Stomach (tissue), 9 donors: ENCODE results near the gene CERS3. TPM values are rescaled to one million over a fixed set of nuclear protein-coding genes. Genes with fewer than 3 reads are reported as not detected.

Source experiments
- DNase-seq, 2 donors: peaks; one replicate each; pipeline versions ENCODE4 v3.0.0 to v3.0.0-alpha.2; 2013 to 2019
- H3K27ac ChIP-seq, 5 donors: fragments of 200-600 bp in 4 of 5; sonication (generic) in 4 of 5; one replicate each; pipeline ENCODE4 v1.5.1; 2013 to 2019; ENCODE audit warnings: mild to moderate bottlenecking in 1 of 5, moderate library complexity in 1 of 5
- H3K27me3 ChIP-seq, 3 donors: fragments of 200-600 bp; sonication (generic); one replicate each; pipeline ENCODE4 v1.5.1; 2017 to 2019; ENCODE audit warnings: mixed run types in 1 of 3
- H3K36me3 ChIP-seq, 4 donors: fragments of 200-600 bp; sonication (generic); 1 replicate in 3 of 4; 2 replicates in 1 of 4; pipeline ENCODE4 v1.5.1; 2016 to 2019
- H3K4me1 ChIP-seq, 4 donors: fragments of 200-600 bp; sonication (generic); one replicate each; pipeline ENCODE4 v1.5.1; 2016 to 2019
- H3K4me3 ChIP-seq, 4 donors: fragments of 200-600 bp; sonication (generic) in 3 of 4; one replicate each; pipeline ENCODE4 v1.5.1; 2016 to 2019; ENCODE audit warnings: mild to moderate bottlenecking in 1 of 4
- H3K9me3 ChIP-seq, 4 donors: fragments of 200-600 bp; sonication (generic); one replicate each; pipeline ENCODE4 v1.5.1; 2016 to 2019
- CTCF ChIP-seq, 7 experiments: fragments of 450-650 bp in 4 of 7; fragments of 200-600 bp in 3 of 7; sonication (generic) in 3 of 7; IDR thresholded peaks; one replicate each; pipeline ENCODE4 v1.5.1; 2016 to 2019; ENCODE audit warnings: antibody characterized with exemption in 7 of 7, control low read depth in 2 of 7, mild to moderate bottlenecking in 1 of 7
- EP300 ChIP-seq: sonication (generic); formaldehyde crosslinking; IDR thresholded peaks from one replicate; pipeline ENCODE4 v1.6.1; 2017; ENCODE audit warnings: antibody characterized with exemption
- POLR2A ChIP-seq, 4 donors: fragments of 450-650 bp; IDR thresholded peaks; one replicate each; pipeline ENCODE4 v1.6.1; 2016; ENCODE audit warnings: antibody characterized with exemption in 4 of 4, control low read depth in 2 of 4, mild to moderate bottlenecking in 1 of 4, moderate library complexity in 1 of 4
- POLR2AphosphoS5 ChIP-seq, 3 donors: sonication (generic); formaldehyde crosslinking; IDR thresholded peaks; one replicate each; pipeline ENCODE4 v1.6.1; 2016; ENCODE audit warnings: antibody characterized with exemption in 3 of 3
- WGBS, 5 donors: extraction: QIAGEN DNeasy Blood & Tissue Kit in 3 of 5; methylation state at CpG; one replicate each; pipeline versions ENCODE4 v1.1.5 to v1.1.7; 2013 to 2018; 5-methylcytosine and 5-hydroxymethylcytosine counted together
- intact Hi-C: fragments of 100-400 bp; cut with DNase I; formaldehyde crosslinking; loops from one replicate; pipeline ENCODE4 v1.15.1; 2023; ENCODE audit warnings: low total_unique reads
- polyA plus RNA-seq, 3 donors: library from polyadenylated mRNA; stranded (reverse); fragments of 200-250 nt; gene quantifications; one replicate each; pipeline ENCODE4 v1.2.3, GENCODE V29; 2013
- total RNA-seq, 5 donors: library from RNA; depleted of rRNA; stranded (reverse); fragments of >200 nt; gene quantifications; one replicate each; pipeline versions ENCODE4 v1.1.0 to v1.2.3, GENCODE V29; 2014 to 2016
- donor health status: healthy with polysubstance abuse.
- donor health status: Bipolar disorder and iron deficiency.
- donor health status: healthy.

CERS3 gene
- total and polyA plus RNA-seq, 8 donors = 0.18 to 27.8 TPM; not detected in 6

- peaks cover 0 to 18% (median 2%) of the 10 kb centered on the region in 4 donors for H3K36me3 ChIP-seq
- no peak for TF ChIP-seq POLR2AphosphoS5 (IDR thresholded peaks at IDR 0.05)
- TF ChIP-seq CTCF (IDR thresholded peaks at IDR 0.05) = no peak
- no peak for TF ChIP-seq POLR2A (IDR thresholded peaks at IDR 0.05)
- TF ChIP-seq EP300 = no peak
- 87 to 93% (median 87%) methylated on average over 3 of the region's 3 CpGs for WGBS, 5 donors
Observed at GRCh38 chr15:100385300-100386050, 143.3 kb downstream of the CERS3 start.

GRCh38 chr15:100384108-100384410 is 144.7 kb downstream of the CERS3 start:
- DNase-seq = no peak
- TF ChIP-seq EP300 (no peak), POLR2AphosphoS5 (IDR thresholded peaks at IDR 0.05) (no peak), POLR2A (IDR thresholded peaks at IDR 0.05) (no peak), CTCF (IDR thresholded peaks at IDR 0.05) (no peak)
- Histone ChIP-seq H3K27me3 (no peaks in the 10 kb centered on the region), H3K27ac (no peak overlapping the region), H3K4me1 (no peaks in the 10 kb centered on the region), H3K36me3 (peaks cover 0 to 18% (median 2%) of the 10 kb centered on the region in 4 donors), H3K9me3 (peaks cover 4 to 54% (median 31%) of the 10 kb centered on the region in 4 donors), H3K4me3 (no peak overlapping the region)
- 72 to 80% (median 76%) methylated on average over 7 to 10 of the region's 10 CpGs for WGBS, 5 donors
- intact Hi-C loops = no loop called here

More at GRCh38 chr15:100385300-100386050, 143.3 kb downstream of the CERS3 start:
- no peaks in the 10 kb centered on the region for H3K27me3 ChIP-seq
- H3K27ac ChIP-seq = no peak overlapping the region
- DNase-seq = no peak
- peaks cover 4 to 41% (median 29%) of the 10 kb centered on the region in 4 donors for H3K9me3 ChIP-seq
- no peaks in the 10 kb centered on the region for H3K4me1 ChIP-seq
- no peak overlapping the region for H3K4me3 ChIP-seq
- intact Hi-C loops = no loop called here

GRCh38 chr15:100383302-100384107 is 145.2 kb downstream of the CERS3 start:
- no peaks in the 10 kb centered on the region for H3K4me1 ChIP-seq
- peaks cover 0 to 18% (median 2%) of the 10 kb centered on the region in 4 donors for H3K36me3 ChIP-seq
- no peak overlapping the region for H3K27ac ChIP-seq
- no peak overlapping the region for H3K4me3 ChIP-seq
- DNase-seq = peak in 1 of 2 donors; percentile 55
- TF ChIP-seq CTCF (IDR thresholded peaks at IDR 0.05) = peak in 4 of 7 experiments; percentile 27 to 53 (median 38)
- TF ChIP-seq POLR2AphosphoS5 (IDR thresholded peaks at IDR 0.05) = no peak
- peaks cover 4 to 54% (median 34%) of the 10 kb centered on the region in 4 donors for H3K9me3 ChIP-seq
- intact Hi-C loops = no loop called here
- WGBS, 5 donors = 9 to 21% (median 18%) methylated on average over 3 of the region's 3 CpGs
- no peaks in the 10 kb centered on the region for H3K27me3 ChIP-seq

GRCh38 chr15:100373942-100374341 is 154.8 kb downstream of the CERS3 start:
- no peak for TF ChIP-seq POLR2A (IDR thresholded peaks at IDR 0.05)
- TF ChIP-seq POLR2AphosphoS5 (IDR thresholded peaks at IDR 0.05) = no peak
- TF ChIP-seq CTCF (IDR thresholded peaks at IDR 0.05) = no peak
- TF ChIP-seq EP300 = no peak
- H3K27ac ChIP-seq = no peak overlapping the region
- no peak for DNase-seq
- peaks cover 0 to 10% (median 0%) of the 10 kb centered on the region in 4 donors for H3K4me1 ChIP-seq
- no peaks in the 10 kb centered on the region for H3K36me3 ChIP-seq
- H3K9me3 ChIP-seq = peaks cover 0 to 16% (median 5%) of the 10 kb centered on the region in 4 donors
- peak overlapping the region in 3 of 4 donors; percentile 40 to 47 (median 41) for H3K4me3 ChIP-seq
- intact Hi-C loops = no loop called here
- H3K27me3 ChIP-seq = peaks cover 0 to 41% (median 20%) of the 10 kb centered on the region in 3 donors
- WGBS, 5 donors = 9 to 21% (median 16%) methylated on average over 3 to 8 of the region's 8 CpGs
